Astrocyte (in vitro differentiated cells and primary cell): ENCODE data around the gene EGFLAM.

Source experiments
- EZH2 ChIP-seq: IDR thresholded peaks from 2 replicates; pipeline ENCODE4 v1.6.1; 2012; ENCODE audit warnings: mild to moderate bottlenecking, low read length, inconsistent platforms; ENCODE audit not compliant: insufficient read depth
- TF ChIP-seq, protein P1 (sequence below): IDR thresholded peaks from 2 replicates; pipeline ENCODE4 v1.5.1; 2011; ENCODE audit warnings: low read depth, mild to moderate bottlenecking, inconsistent platforms, low read length, moderate library complexity; ENCODE audit not compliant: insufficient read depth

GRCh38 chr5:38347896-38348295 is 89.5 kb downstream of the EGFLAM start:
- TF ChIP-seq, protein P1, sequence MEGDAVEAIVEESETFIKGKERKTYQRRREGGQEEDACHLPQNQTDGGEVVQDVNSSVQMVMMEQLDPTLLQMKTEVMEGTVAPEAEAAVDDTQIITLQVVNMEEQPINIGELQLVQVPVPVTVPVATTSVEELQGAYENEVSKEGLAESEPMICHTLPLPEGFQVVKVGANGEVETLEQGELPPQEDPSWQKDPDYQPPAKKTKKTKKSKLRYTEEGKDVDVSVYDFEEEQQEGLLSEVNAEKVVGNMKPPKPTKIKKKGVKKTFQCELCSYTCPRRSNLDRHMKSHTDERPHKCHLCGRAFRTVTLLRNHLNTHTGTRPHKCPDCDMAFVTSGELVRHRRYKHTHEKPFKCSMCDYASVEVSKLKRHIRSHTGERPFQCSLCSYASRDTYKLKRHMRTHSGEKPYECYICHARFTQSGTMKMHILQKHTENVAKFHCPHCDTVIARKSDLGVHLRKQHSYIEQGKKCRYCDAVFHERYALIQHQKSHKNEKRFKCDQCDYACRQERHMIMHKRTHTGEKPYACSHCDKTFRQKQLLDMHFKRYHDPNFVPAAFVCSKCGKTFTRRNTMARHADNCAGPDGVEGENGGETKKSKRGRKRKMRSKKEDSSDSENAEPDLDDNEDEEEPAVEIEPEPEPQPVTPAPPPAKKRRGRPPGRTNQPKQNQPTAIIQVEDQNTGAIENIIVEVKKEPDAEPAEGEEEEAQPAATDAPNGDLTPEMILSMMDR, result no peak
- TF ChIP-seq EZH2, result no peak
